Neuron (in vitro differentiated cells): Measurements from ENCODE around the gene ZNF616.

Source experiments
- H2AFZ ChIP-seq: one replicate; pipeline ENCODE4 v1.6.1; 2013; ENCODE audit warnings: low read depth, mild to moderate bottlenecking, inconsistent platforms, low read length, moderate library complexity
- H3K27me3 ChIP-seq: one replicate; pipeline ENCODE4 v1.6.1; 2013; ENCODE audit warnings: low read length; ENCODE audit not compliant: insufficient read depth
- H3K36me3 ChIP-seq: one replicate; pipeline ENCODE4 v1.6.1; 2013; ENCODE audit warnings: low read length; ENCODE audit not compliant: insufficient read depth
- H3K4me1 ChIP-seq: one replicate; pipeline ENCODE4 v1.6.1; 2013; ENCODE audit warnings: low read length; ENCODE audit not compliant: insufficient read depth
- H3K4me3 ChIP-seq: 2 replicates; pipeline ENCODE4 v1.5.1; 2013; ENCODE audit warnings: mild to moderate bottlenecking, low read length, moderate library complexity
- H3K9me3 ChIP-seq: one replicate; pipeline ENCODE4 v1.6.1; 2013; ENCODE audit warnings: low read length

ZNF616 gene

DNA sequence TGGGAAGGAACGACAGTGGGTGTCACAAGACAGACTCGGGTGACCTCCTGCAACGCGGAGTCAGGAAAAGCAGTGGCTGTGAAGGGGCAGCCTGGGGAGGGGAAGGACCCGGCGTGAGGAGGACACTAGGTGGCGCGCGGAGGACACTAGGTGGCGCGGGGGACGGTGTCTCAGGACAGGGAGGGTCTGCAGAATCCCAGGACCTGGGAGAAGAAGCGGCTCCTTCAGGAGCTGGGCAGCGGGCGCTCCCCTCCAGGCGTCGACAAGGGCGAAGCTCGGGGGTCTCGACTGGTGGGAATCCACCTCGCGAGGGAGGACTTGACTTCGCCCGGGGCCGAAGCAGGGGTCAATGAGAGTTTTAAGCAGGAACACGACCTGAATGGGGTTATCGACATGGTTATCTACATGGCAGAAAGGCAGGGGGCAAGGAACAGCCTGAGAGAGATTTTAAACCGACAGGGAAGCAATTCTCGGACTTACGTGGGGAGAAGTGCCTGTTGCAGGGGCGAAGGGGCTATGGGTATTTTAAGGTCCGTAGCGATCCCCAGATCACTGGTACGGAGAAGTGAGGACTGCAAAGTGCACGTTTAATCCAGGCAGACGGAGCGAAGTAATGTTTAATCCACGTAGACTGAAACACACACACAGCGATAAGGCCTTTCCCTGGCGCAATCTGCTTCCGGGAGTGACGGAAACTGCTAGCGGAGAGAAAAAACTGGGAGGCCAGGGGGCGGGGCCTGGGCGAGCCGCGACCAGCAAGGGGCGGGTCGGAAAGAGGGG lies at the start of gene ZNF616:
Gene ZNF616, minus strand, starts transcription at position 687 of the 780 bp plus-strand sequence. CDS start 9,426 bp downstream, outside the sequence.
- Histone ChIP-seq H3K4me3 (peak within 1 kb of the TSS; percentile 78), H3K9me3 (peaks cover 26% of the 10 kb centered on the region), H2AFZ (peak within 1 kb of the TSS; percentile 74), H3K4me1 (peaks cover 7% of the 10 kb centered on the region), H3K27me3 (no peaks in the 10 kb centered on the region), H3K36me3 (peaks cover 16% of the 10 kb centered on the region)

DNA sequence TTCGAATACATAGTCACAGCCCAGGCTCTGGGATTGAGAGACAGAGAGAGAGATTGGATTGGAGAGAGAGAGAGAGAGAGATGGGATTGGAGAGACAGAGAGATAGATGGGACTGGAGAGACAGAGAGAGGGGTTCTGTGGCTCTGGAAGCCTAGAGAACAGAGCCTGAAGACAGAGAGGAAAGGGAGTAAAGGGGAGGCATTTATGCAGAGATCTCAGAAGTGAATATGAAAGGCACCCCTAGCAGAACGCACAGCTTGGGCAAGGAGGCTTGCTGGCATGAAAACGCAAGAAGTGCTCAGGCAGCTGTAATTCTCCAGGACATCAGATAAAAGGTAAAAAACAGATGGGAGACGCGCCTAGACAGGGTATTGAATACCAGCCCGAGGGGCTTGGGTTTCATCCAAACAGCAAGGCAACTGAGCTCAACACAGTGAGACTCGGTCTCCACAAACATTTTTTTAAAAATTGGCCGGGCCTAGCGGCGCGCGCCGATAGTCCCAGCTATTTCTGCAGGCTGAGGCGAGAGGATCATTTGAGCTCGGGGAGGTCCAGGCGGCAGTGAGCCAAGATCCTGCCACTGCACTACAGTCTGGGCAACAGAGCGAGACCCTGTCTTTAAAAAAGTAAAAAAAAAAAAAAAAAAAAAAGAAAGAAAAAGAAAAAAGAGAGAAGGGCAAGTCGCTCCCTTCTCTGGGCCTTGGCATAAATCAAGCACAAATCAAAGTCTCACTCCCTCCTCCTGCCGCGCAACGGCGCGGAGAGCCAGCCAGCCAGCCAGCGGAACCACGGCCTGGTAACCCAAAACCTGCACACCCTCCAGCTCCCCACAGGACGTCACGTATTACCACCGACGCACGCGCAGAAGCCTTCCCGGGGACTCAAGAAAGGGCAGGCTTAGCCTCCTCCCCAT lies 49.3 kb upstream of the ZNF616 start:
- Histone ChIP-seq H3K36me3 (peaks cover 20% of the 10 kb centered on the region), H2AFZ (peak overlapping the region; percentile 39), H3K27me3 (no peaks in the 10 kb centered on the region), H3K4me3 (peak overlapping the region; percentile 47), H3K9me3 (peaks cover 15% of the 10 kb centered on the region), H3K4me1 (peaks cover 13% of the 10 kb centered on the region)

DNA sequence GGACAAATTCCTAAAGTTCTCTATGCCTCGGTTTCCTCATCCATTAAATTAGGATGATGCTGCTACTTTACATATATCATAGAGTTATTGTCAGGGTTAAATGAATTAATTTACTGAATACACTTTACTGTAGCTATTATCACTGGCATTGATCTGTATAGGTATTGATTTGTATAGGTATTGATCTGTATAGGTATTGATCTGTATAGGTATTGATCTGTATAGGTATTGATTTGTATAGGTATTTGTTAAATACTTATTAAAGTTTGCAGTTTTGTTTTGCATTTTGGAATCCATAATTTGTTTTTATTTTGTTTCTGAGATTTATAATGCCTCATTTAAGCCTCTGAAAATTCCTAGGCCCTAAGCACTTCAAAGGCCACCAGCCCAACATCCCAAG lies 47.7 kb upstream of the ZNF616 start:
- Histone ChIP-seq H2AFZ (no peak overlapping the region), H3K9me3 (peaks cover 3% of the 10 kb centered on the region), H3K27me3 (no peaks in the 10 kb centered on the region), H3K4me1 (peaks cover 13% of the 10 kb centered on the region), H3K36me3 (peaks cover 3% of the 10 kb centered on the region), H3K4me3 (no peak overlapping the region)

DNA sequence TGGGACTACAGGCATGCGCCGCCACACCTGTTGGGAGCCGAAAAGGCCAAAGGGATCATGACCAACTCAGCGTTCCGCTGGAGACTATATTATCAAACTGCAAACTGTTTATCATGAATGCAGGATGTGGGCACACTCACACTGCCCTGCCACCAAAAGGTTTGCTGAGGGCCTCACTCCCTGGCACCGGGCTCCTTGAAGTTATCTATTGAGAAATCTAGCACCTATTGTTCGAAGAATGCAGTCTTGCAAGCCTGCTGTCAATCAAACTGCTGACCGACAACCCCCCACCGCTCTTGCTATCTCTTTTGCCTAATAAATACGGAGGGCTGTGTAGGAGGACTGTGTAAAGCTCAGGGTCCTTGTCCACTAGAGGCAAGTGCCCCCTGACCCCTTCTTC lies 36.8 kb upstream of the ZNF616 start:
- H2AFZ ChIP-seq, result no peak overlapping the region
- H3K27me3 ChIP-seq, result no peaks in the 10 kb centered on the region
- H3K4me3 ChIP-seq, result no peak overlapping the region
- H3K4me1 ChIP-seq, result peaks cover 10% of the 10 kb centered on the region
- no peaks in the 10 kb centered on the region for H3K36me3 ChIP-seq
- H3K9me3 ChIP-seq, result peaks cover 8% of the 10 kb centered on the region

GRCh38 chr19:52172347-52172746 lies 32.6 kb upstream of the ZNF616 start:
- Histone ChIP-seq H3K27me3 (no peaks in the 10 kb centered on the region), H3K9me3 (peaks cover 14% of the 10 kb centered on the region), H3K4me1 (peaks cover 10% of the 10 kb centered on the region), H3K36me3 (no peaks in the 10 kb centered on the region), H3K4me3 (no peak overlapping the region), H2AFZ (no peak overlapping the region)

- H3K4me3 ChIP-seq, result peak within 1 kb of the TSS; percentile 51
- H3K27me3 ChIP-seq, result no peaks in the 10 kb centered on the region
- peaks cover 14% of the 10 kb centered on the region for H3K9me3 ChIP-seq
- H2AFZ ChIP-seq, result peak within 1 kb of the TSS; percentile 65
- peaks cover 4% of the 10 kb centered on the region for H3K4me1 ChIP-seq
- H3K36me3 ChIP-seq, result no peaks in the 10 kb centered on the region
Observed at GRCh38 chr19:52171321-52172169, 31.8 kb upstream of the ZNF616 start, which contains the start of gene ZNF836. TSS of gene ZNF836 (minus strand) at chr19:52171621. CDS start at chr19:52168072, 3,549 bp downstream.

GRCh38 chr19:52170863-52171320 lies 31.2 kb upstream of the ZNF616 start:
- peak overlapping the region; percentile 51 for H3K4me3 ChIP-seq
- H3K36me3 ChIP-seq, result no peaks in the 10 kb centered on the region
- H2AFZ ChIP-seq, result peak overlapping the region; percentile 65
- H3K9me3 ChIP-seq, result peaks cover 14% of the 10 kb centered on the region
- no peaks in the 10 kb centered on the region for H3K4me1 ChIP-seq
- H3K27me3 ChIP-seq, result no peaks in the 10 kb centered on the region

- Histone ChIP-seq H3K9me3 (peaks cover 13% of the 10 kb centered on the region), H3K27me3 (no peaks in the 10 kb centered on the region), H3K4me3 (no peak overlapping the region), H2AFZ (no peak overlapping the region), H3K4me1 (no peaks in the 10 kb centered on the region), H3K36me3 (no peaks in the 10 kb centered on the region)
Observed at GRCh38 chr19:52170304-52170703, 30.6 kb upstream of the ZNF616 start.

GRCh38 chr19:52155596-52156359 lies 16.0 kb upstream of the ZNF616 start:
- Histone ChIP-seq H3K4me3 (no peak overlapping the region), H3K27me3 (no peaks in the 10 kb centered on the region), H3K4me1 (no peaks in the 10 kb centered on the region), H3K9me3 (peaks cover 29% of the 10 kb centered on the region), H2AFZ (no peak overlapping the region), H3K36me3 (no peaks in the 10 kb centered on the region)

DNA sequence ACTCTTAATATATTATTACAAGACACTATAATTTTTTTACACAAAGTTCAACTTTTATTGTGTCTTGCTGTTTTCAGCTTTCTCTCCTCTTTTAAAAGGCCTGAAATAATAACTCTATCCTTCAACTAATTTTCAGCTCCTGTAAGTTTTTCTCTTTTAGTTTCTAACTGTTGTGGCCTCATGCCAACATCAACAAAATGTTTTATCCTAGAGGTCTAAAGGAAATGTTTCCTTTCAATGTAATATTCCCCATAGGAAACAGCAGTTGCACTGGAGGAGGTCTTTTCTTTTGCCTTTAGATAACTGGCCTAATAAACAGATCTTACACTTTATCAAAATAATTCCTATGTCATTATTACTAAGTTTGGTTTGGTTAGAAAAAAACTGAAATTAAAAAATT lies 8.5 kb upstream of the ZNF616 start:
- Histone ChIP-seq H3K4me3 (no peak overlapping the region), H2AFZ (no peak overlapping the region), H3K9me3 (no peaks in the 10 kb centered on the region)

DNA sequence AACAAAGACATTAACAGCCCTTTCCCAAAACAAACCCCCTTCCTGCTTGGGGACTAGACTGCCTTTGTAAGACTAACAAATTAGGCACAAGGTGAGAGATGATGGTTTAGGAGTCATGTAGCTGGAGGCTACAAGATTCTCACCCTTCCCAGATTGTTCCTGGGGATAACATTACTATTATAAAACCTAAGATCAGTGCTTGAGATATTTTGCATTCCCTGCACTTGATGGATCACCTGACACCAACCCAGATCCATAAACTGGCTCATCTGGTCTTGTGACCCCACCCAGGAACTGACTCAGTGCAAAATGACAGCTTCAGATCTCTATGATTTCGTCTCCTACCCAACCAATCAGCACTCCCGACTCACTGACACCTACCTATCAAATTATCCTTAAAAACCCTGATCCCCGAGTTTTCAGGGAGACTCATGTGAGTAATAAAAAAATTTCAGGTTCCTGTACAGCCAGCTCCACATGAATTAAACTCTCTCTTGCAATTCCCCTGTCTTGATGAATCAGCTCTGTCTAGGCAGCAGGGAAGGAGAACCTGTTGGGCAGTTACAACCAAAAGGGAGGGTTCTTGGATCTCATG lies 2.4 kb upstream of the ZNF616 start:
- Histone ChIP-seq H2AFZ (no peak overlapping the region), H3K9me3 (peaks cover 4% of the 10 kb centered on the region), H3K4me1 (peaks cover 7% of the 10 kb centered on the region), H3K36me3 (no peaks in the 10 kb centered on the region), H3K27me3 (no peaks in the 10 kb centered on the region), H3K4me3 (no peak overlapping the region)

More for the DNA sequence above, 8.5 kb upstream of the ZNF616 start:
- no peaks in the 10 kb centered on the region for H3K27me3 ChIP-seq
- H3K36me3 ChIP-seq, result no peaks in the 10 kb centered on the region
- H3K4me1 ChIP-seq, result no peaks in the 10 kb centered on the region
